GM13976 (cell line): ENCODE results near the gene RSPO1.

Source experiments
- DNase-seq: peaks from one replicate; pipeline ENCODE4 v3.0.0; 2012; ENCODE audit warnings: low spot score
- CTCF ChIP-seq: IDR thresholded peaks from 2 replicates; pipeline ENCODE4 v1.5.1; 2012; ENCODE audit warnings: borderline replicate concordance, mild to moderate bottlenecking; ENCODE audit not compliant: insufficient read depth; ENCODE audit errors: extremely low read depth, missing control alignments, control extremely low read depth
- in situ Hi-C: fragments of 300-500 bp; cut with MboI; formaldehyde crosslinking; loops from one replicate; pipeline ENCODE4 v1.12.0; 2022; ENCODE audit warnings: low sequenced_read_pairs, mixed read lengths, inconsistent platforms; ENCODE audit not compliant: unreplicated experiment

Gene RSPO1

DNA sequence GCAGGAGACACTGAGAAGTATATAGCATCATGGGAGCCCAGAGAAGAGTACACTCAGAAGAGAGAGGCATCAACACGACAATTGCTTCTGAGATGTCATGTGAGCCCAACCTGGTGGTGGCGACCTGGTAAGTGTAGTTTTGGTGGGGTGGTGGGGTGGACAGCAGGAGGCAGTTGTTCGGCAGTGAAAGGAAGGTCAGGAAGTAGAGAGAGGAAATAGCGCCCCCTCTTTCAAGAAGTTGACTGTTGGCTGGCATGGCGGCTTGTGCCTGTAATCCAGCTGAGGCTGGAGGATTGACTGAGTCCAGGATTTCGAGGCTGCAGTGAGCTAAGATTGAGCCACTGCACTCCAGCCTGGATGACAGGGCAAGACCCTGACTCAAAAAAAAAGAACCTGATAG lies 12.6 kb downstream of the RSPO1 start:
- no peak for DNase-seq
- in situ Hi-C loops = no loop called here
- TF ChIP-seq CTCF = no peak

- TF ChIP-seq CTCF = no peak
- no peak for DNase-seq
- in situ Hi-C loops = no loop called here
Observed at GRCh38 chr1:37621326-37621870, 13.3 kb downstream of the RSPO1 start.

DNA sequence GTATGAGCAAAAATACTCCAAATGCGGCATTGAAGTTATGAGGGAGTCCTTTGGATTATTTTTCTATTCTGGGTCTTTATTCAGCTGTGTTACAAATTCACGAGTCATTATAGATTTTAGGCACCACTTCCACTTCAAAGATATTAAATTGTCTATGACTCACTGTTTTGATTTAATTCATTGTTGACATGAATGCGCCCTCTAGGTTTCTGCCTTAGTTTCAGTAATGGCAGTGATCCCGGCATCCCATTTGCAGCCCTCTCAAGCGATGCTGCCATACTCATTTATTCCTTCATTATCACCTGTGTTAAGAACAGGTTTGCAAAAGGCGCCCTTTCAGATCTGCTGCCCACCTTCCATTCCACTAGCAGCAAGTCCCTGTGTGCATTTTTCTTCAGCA lies 14.0 kb downstream of the RSPO1 start:
- no peak for TF ChIP-seq CTCF
- in situ Hi-C loops = no loop called here
- no peak for DNase-seq

DNA sequence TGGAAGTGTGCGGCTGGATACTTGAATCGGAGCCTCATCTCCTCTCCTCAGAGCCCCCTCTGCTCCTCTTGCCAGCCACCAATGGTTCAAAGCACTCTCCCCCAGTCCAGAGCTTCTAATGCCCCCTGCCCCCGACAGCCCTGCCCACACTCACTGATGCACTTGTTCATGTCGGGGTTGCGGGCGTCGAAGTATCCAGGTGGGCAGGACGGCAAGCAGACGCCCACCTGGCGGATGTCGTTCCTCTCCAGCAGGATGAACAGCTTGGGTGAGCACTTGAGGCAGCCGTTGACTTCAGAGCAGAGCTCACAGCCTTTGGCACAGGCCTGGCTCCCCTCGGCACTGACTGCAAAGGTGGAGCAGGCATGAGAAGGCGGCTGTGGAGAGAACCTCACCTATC lies 18.4 kb downstream of the RSPO1 start:
- no peak for TF ChIP-seq CTCF
- DNase-seq = no peak
- in situ Hi-C loops = no loop called here

DNA sequence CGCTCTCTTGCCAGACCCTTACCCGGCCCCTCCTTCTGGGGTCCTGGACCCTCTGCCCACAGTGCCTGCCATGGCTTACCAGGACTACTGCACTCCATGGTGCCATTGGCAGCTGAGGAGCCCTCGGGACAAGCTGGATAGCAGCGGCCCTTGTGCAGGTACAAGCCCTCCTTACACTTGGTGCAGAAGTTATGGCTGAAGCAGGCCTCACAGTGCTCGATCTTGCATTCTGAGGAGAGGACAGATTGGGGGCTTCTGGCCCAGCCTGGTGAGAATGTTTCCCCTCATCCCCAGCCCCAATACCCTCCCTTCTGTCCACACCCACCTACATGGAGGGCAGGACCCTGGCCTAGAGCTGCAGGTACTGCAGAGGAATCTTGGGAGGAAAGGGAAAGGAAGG lies 20.6 kb downstream of the RSPO1 start:
- DNase-seq = no peak
- no peak for TF ChIP-seq CTCF
- in situ Hi-C loops = no loop called here

GRCh38 chr1:37612186-37612585 lies 22.5 kb downstream of the RSPO1 start:
- in situ Hi-C loops = no loop called here
- DNase-seq = no peak
- no peak for TF ChIP-seq CTCF

DNA sequence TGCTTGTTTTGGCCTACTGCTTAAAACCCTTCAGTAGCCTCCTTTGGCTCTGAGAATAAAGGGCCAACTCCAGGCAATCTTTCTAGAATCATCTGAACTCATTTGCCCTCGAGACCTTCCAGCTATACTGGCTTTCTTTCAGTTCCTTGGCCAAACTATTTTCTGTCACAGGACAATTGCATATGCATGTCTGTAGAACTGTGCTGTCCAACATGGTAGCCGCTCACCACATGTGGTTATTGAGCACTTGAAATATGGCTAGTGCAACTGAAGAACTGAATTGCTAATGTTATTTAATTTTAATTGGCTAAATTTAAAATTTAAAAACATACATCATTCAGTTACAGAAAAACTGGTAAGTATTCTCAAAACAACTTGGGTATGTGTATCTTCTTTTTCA lies 24.7 kb downstream of the RSPO1 start:
- in situ Hi-C loops = loop anchor here (10.0 kb wide), 1 partner anchor 65 kb away; no protein-coding TSS in a partner anchor

More for the DNA sequence above, 24.7 kb downstream of the RSPO1 start:
- no peak for TF ChIP-seq CTCF
- no peak for DNase-seq
